Activated CD4-positive, alpha-beta T cell treated with anti-CD3 and anti-CD28 coated beads for 4 hours (primary cell): ENCODE data around the gene FOXC1.

ENCODE experiments used
- DNase-seq, 2 donors: peaks; one replicate each; pipeline ENCODE4 v3.0.0-alpha.2; 2020

FOXC1 gene

DNA sequence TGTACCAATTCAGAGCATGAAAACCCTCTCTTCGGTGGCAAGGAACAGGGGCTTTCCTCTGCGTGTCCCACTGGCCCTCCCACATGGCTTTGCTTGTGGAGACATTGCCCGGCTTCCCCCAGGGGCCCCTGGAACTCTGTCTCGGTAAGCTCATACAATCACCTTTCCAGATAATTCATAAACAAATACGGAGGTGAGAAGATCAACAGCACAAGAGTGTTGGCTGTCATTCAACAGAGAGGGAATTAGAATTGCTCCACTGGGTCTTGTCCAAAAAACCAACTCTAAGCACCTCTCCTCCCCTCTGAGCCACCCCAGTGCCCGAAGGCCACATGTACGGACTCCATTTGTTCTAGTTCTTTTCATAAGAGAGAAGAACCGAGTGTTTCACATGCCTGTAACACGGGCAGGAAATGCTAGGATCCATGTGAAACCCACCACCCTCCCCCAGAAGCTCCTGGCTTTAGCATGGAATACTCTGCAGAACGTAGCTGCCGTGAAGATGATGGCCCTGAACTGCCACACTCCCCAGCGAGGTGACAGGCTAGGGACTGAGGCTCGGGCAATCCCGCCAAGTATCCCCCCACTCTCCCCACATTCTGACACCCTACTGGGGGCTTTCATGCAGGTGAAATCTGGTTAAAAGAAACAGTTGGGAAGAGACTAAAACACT lies 24.6 kb upstream of the FOXC1 start:
- no peak for DNase-seq

DNA sequence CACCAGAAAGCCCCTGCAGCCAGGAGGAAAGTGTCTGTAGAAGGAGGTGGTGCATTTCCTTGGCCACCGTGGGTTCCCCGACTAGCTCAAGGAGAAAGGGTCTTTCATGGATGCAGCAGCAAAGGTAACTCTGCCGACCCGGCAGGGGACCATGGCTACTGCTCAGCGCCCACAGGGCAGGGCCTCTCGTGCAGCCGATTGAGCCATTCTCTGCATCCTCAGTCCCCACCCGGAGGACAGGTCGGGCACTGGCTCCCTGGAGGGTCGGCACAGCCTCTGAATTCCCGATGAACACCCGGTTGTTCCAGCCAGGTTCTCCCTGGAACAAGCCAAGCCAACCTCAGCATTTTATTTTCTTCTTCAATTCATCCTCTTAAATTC lies 24.1 kb upstream of the FOXC1 start:
- no peak for DNase-seq

DNA sequence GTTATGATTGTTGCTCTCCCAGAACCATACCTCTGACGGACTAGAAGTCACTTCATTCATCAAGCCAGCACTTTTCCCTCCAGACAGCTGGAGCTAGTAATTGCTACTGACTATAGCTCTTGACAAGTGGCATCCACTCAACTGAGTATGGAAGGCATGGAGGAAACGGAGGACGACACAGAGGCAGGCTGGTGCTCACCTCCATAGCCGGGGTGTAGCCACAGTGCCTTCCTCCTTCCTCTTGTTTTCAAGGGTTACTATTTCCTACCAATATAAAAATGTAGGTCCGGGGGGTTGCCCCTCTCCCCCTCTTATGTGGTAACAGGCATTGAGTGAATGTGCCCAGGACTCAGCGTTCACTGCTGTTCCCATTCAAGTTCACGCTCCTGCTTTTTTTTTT lies 23.5 kb upstream of the FOXC1 start:
- no peak for DNase-seq

DNA sequence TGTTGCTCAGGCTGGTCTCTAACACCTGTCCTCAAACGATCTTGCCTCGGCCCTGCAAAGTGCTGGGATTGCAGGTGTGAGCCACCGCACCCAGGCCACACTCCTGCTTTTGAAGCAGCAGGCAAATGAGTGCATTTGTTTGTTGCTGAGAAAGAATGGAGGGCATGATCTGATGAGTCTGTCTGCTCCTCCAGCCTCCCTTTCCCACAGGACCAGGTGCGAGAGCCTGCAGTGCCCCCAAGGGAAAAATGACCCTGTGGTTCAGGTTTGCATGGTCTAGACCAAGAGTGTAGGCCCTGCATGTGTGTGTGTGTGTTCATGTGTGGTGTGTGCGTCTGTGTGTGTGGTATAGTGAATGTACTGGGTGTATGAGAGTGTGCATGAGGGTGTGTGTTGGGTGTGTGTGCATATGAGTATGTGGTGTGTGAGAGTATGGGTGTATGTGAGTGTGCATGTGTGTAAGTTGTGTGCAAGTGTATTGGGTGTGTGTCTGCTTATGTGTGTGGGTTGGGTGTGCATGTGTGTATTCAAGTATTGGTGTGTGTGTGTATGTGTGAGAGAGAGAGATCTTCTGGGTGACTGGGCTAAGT lies 22.8 kb upstream of the FOXC1 start:
- no peak for DNase-seq

DNA sequence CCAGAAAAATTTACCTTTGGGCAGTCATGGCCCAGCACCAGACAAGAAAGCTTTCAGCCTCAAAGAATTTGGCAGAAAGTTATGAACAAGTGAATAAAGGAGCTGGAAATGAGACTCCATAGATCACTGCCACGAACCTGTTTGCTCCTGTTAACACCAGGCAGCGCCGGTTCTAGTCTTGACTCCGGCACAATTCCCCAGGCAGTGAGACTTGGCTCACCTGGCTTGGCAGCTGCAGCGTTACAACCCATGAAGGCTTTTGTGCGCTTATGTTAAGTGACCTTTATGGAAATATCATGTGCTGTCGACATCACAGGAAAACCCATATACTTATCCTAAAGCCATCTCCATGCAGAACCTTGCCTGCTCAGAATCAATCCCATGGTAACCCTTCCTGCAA lies 22.2 kb upstream of the FOXC1 start:
- DNase-seq = no peak

DNA sequence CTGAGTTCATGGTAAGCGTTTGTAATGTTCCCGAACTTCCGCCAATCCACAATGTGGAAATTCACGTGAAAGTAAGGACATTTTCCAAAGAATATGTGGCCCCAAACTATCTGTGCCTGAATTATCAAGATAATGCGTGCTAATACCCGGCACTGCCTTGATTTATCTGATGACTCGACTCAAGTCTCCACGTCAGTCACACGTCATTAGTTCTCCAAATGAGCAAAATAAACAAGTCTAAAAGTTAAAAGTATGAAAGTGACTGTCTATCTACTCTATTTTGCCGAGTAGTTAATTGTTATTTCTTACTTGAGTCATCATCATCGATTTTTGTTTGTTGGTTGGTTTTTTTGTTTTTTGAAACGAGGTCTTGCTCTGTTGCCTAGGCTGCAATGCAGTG lies 21.7 kb upstream of the FOXC1 start:
- no peak for DNase-seq

DNA sequence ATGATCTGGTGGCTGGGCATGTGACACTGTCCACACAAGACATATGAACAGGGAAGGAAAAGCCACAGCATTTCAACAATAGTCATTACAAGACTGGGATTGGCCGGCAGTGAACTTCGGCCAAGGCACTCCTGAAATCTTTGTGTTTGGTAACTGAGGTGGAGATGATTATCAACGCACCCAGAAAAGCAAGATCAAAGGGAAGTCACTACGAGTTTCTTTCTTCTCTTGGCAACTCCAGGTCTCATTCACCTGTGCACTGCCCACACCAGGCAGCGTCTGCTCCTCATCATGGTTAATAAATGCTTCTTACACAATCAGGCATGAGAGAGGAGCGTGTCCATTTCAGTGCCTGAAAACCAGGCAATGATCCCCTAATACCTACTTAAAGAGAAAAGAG lies 20.5 kb upstream of the FOXC1 start:
- DNase-seq = no peak

DNA sequence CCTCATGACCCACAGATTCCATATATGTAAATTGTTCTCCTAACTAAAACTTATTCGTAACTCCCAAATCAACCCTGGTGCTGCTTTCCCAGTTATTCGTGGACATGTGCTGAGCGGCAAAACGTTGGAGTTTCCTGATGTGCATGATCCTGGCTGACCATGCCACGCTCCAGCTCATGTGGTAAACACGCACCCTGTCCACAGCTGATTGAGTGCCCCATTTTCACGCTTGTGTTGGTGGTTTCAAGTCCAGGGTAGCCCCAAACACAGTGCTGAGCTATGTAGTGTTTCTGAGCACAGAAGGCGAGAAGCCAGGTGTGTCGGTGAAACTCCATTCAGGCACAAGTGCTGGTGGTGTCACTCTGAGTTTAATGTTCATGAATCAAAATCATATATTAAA lies 19.1 kb upstream of the FOXC1 start:
- DNase-seq = no peak

DNA sequence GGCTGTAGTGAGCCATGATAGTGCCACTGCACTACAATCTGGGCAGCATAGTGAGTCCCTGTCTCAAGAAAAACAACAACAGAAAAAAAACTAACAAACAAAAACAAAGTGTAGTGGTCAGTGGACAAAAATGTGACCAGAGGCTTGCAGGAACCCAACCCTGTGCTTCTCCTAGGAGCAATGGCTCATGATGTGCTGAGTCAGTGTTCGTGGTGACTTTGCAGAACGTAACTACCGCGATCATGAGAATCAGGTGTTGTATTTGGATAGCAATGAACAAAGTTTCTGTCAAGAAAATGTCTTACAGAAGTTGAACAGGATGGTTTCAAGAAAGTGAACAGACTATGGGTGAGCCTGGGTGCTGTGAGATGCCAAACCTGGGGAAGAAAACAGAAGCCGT lies 18.5 kb upstream of the FOXC1 start:
- DNase-seq = no peak

DNA sequence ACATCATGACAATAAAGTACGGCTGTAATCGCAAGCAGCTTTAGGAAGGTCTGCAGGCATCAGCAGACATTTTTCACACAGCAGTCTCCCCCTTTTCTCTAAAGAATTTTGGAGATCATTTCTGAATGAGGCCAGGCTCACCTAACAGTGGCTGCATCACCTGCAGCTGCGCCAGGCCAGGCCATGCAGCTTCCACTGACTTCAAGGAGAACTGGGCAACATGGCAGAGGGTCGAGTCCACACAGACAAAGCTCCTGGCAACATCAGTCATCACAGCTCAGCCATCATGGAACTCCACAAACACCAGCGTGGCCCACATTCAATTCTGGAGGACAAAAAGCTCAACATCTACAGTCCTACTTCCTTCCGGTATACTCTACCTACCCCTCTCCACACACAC lies 17.8 kb upstream of the FOXC1 start:
- DNase-seq = no peak

DNA sequence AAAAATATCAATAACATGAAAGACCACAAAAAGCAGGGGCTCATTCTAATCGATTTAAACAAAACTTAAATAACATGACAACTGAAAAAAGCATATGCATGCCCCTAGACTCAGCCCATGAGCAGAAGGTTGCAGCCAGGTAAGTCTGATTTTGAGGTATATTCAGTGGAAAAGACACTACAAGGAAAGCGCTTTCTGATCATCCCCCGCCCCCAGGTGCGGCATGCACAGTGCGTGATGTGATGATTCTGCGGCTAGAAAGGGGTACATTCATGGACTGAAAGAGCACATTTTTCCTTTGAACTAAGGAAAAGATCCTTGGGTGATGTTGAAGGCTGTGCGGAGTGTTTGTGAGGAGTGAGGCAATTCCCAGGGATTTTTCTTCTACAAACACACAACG lies 16.9 kb upstream of the FOXC1 start:
- no peak for DNase-seq

DNA sequence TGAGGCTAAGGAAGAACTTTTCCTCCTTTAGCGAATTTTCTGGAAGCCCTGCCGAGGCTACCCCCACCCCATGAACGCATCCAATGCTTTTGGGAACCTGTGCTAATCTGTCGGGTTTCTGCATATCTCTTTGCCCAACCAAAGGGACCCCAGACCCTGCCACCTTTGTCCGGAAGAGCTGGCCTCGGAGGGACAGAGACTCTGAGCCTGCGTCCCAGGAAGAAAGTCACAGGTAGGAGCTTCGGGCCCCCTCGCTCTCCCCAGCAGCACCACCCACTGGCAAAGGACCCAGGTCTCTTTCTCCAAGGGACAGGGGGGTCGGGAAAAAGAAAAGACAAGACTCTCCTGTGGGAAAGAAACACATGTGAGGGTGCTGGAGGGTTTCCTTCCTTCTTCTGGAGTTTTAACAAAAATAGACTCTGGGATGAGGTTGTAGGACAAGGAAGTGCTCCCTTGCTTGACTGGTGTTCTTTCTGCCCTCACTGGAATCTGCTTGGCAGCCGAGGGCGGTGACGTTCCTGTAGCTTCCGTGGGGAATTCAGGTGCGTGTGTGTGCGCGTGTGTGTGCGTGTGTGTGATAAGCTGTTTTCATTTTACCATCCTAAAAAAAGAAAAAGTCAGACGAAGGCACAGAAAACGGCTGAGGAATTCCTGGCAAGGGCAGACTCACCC lies 16.3 kb upstream of the FOXC1 start:
- no peak for DNase-seq

DNA sequence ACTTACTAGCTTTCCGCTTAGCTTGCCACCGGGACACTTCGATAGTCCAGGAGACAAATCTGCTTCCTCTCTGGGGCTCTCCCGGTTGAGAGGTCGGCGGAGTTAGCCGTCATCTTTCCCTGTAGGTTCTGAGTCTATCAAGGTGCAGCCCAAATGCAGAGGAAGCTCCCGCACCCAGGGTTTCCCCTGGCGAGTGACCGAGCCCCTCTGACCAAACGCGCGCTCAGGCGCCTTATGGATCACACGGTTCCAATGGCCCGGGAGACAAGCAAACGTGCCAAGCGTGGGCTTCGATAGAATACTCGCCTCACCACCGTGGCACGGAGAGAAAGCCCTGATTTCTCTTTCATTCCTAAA lies 15.8 kb upstream of the FOXC1 start:
- DNase-seq = no peak

DNA sequence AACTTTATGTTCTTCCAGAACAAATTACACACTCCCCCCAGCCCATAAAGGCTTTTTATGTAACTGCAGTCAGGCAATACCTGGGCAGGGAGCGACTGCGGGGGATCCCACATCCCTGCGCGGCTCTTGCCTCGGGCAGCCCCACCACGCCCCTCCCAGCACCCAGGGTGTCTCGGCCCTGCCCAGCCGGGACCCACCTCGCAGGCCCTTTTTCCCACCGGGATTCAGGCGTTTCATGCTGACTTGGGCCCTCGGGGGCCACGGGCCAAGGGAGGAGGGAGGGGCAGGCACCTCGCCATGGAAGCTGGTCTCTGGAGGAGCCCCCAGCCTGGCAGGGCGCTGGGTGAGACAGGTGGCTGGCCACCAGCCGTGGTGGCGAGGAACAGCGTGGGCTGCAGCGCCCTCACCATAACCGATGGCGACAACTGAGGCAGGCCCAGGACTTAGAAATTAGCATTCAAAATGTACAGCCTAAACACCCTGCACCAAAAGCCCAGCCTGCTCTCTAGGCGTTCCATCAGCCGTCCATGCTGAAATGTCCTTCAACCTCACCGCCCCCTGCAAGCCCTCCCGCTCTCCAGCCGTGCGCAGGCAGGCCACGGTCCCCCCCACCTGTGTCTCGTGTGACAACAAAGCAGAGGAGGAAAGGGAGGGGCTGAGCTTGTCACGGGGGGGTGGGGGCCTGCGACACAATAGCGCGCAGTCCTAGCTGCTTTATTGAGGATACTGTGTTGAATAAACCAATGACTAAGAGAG lies 15.1 kb upstream of the FOXC1 start:
- DNase-seq = no peak

DNA sequence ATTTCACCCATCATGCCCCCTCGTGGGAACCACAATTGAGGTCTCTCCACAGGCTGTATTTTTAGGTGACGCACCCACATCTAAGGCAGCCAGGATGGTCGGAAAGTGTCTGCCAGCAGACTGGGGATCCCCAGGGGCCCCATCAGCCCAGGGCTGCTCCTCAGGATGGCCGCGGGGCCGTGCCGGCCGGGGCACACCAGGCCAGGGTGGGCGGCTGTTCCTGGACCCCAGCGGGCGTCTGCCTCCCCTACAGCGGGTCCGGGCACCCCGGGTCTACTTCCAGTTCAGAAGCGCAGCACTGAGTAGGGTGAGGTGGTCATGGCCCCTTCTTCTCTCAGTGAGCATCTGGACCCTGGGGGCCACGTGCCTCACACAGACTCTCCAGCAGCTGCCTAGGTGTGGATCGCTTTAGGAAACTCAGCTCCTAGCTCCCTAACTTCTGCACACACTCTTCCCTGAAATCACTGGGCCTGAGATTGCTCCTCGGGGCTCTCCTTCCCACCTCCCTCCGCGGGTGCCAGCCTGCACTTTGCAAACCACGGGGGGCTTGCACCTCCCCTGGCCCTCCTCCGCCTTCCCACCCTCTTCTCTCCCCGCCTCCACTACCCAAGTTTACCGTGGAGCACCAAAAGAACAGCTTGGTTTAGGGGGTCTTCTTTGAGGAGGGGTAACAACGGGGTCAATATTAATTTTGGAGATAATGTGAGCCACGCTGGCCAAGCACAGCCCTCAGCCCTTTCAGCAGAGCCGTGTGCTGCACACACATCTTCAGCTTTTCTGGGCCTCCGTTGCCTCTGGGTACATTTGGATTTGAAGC lies 14.2 kb upstream of the FOXC1 start:
- no peak for DNase-seq

DNA sequence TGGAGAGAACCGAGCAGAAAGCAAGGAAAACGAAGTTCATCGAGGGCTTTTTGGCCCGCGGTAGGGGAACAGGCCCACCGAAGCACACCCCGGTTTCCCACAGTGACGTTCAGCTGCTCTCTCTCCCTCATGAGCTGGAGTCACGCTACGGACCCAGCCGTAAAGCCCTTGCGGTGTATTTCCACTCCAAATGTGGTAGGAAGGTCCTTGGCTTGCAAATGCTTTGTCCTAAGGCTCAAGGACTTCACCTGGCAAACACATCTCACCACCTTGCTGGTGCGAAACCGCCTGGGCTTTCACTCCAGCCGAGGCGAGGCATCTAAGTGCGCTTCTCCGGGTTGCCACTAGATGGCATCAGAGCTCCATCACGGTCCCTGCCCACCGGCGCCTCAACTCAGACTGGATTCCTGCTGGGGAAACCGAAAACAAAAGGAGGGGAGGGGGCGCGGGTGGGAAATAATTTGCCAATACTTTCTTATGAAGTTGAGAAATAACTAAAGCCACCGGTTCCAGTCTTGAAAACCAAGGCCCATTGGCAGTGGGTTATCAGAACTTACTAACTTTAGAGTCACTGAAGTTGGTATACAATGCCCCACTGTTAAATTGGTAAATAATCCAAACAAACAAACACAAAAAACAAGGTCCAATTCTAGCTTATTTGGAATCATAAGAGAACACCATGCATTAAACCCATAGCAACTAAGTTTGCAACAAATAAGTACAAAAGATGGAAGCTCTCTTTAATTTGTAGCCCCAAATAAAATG lies 13.4 kb upstream of the FOXC1 start:
- DNase-seq = peak; percentile 60 to 67

DNA sequence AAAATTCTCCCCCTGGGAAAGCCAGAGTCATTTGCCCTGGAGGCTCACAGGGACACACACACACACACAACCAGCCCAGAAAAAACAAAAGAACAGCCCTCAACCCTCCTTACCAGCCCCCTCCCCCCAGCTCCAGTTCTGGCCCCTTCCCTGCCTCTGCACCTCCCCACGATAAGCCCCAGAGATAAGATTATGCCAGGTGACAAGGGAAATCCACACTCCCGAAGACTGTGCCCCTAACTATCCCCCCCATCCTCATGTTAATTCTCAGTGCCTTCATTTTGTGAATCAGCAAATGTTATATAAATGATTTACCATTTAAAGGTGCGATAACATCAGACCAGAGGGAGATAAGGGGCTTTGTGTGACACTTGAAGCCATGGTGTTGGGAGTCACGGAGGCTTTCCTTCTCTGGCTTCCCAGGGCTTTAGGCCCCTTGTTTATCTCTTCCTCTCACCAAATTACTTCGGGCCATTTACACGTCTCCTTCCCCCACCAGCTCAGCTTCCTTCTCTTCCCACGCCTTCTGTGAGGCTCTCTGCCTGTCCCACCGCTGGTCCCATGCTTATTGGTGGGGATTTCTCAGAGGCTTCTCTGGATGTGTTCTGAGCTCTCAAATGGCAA lies 12.5 kb upstream of the FOXC1 start:
- DNase-seq = no peak

DNA sequence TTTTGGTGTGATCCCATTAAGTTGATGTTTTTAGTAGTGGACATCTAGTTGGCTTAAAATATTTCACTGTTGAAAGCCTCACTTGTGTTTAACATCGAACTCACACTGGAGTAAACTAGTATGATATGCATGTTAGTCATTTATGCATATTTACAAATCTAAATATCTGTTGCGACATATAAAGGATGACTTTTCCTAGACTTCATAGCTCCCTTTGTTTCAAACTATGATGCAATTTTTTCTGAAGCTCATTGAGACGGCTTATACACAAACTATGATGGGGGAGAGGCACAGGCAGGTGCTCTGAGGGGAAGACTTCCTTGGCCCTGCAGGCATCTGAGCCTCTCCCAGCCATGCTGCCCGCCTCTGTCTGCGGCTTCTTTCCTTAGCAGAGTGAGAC lies 11.8 kb upstream of the FOXC1 start:
- DNase-seq = no peak

DNA sequence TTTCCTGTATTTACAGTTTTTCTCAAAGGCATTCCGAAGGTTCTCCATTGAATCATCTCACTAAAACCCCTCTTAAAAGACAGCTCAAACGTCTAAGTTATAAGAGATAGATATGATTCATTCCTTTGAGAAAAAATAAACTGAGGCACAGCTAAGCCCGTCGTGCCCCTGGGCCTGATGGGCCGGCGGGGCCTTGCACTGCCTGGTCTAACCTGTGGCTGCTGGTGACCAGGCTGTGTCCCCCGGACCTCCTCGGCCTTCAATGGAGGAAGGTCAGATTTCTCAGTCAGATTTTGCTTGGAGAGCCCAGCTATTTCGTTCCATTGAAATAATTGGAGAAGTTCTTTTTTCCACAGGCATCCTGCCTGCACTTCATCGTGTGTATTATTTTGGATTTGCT lies 11.3 kb upstream of the FOXC1 start:
- no peak for DNase-seq

DNA sequence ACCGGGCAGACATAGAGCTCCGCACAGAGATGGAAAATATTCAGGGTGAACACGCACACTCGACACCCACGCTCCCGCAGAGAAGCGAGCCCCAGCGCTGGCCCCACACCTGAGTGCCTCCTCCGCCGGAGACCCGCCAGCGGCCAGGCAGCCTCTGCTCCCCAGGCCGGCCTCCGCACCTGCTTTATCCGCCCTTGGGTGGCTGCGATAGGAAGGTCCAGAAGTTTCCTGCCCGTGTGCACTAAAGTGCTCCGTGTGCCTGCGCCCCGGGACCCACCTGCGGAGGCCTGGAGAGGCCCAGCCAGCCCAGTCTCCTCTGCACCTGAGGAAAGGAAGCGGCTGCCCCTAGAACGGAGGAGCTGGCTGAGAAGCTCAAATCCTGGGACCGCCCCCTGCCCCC lies 10.8 kb upstream of the FOXC1 start:
- no peak for DNase-seq

DNA sequence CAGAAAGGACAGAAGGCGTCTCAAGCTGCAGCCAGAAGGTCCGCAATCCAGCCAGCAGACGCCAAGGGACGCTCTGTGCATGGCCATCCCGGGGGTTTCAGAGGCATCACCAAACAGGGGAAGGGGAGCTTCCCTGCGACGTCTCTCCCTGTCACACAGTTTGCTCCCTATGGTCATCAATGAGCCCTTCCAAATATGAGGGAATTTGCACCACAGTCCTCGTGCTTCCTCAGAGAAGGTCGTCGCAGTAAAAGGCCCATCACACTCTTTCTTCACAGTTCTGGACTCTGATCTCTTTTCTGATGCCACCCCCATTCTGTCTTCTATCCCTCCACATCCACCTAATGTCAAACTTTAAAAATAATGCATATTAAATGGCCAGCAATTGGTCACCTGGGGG lies 10.2 kb upstream of the FOXC1 start:
- DNase-seq = no peak
